Testis (tissue), 3 donors: Measurements from ENCODE around the gene IFIT5. TPM values are rescaled to one million over a fixed set of nuclear protein-coding genes. Genes with fewer than 3 reads are reported as not detected.

Experiments used
- DNase-seq: peaks from one replicate; pipeline ENCODE4 v3.0.0-alpha.2; 2019
- H3K27ac ChIP-seq, 2 donors: fragments of 200-600 bp; sonication (generic); one replicate each; pipeline ENCODE4 v1.5.1; 2019
- H3K27me3 ChIP-seq: fragments of 200-600 bp; sonication (generic); one replicate; pipeline ENCODE4 v1.5.1; 2019
- H3K36me3 ChIP-seq: fragments of 200-600 bp; sonication (generic); one replicate; pipeline ENCODE4 v1.5.1; 2017; ENCODE audit warnings: low read depth; ENCODE audit errors: missing control alignments
- H3K4me1 ChIP-seq: fragments of 200-600 bp; sonication (generic); one replicate; pipeline ENCODE4 v1.5.1; 2019
- H3K4me3 ChIP-seq, 2 donors: fragments of 200-600 bp; sonication (generic); one replicate each; pipeline ENCODE4 v1.5.1; 2017 to 2019
- H3K9me3 ChIP-seq: fragments of 200-600 bp; sonication (generic); one replicate; pipeline ENCODE4 v1.5.1; 2017
- POLR2A ChIP-seq: fragments of 450-650 bp; IDR thresholded peaks from one replicate; pipeline ENCODE4 v1.6.1; 2017; ENCODE audit warnings: antibody characterized with exemption, mild to moderate bottlenecking, moderate library complexity
- WGBS, 2 donors: methylation state at CpG; one replicate each; pipeline ENCODE4 v1.1.5; 2018; 5-methylcytosine and 5-hydroxymethylcytosine counted together
- intact Hi-C: fragments of 100-400 bp; cut with DNase I; formaldehyde crosslinking; loops from one replicate; pipeline ENCODE4 v1.15.1; 2023; ENCODE audit warnings: low total_unique reads
- polyA plus RNA-seq: library from polyadenylated mRNA; stranded (reverse); fragments of 350-450 nt; fragmentation: Illumina TruSeq; extraction: RNeasy Lipid Tissue Mini Kit (QIAGEN cat#74804); gene quantifications from one replicate; pipeline ENCODE4 v1.2.3, GENCODE V29; 2014; ENCODE audit warnings: low read depth, low replicate concordance; ENCODE audit not compliant: insufficient read depth
- total RNA-seq, 2 donors: library from RNA; depleted of rRNA; stranded (reverse); fragments of >200 nt; gene quantifications; one replicate each; pipeline ENCODE4 v1.2.3, GENCODE V29; 2016
- TF ChIP-seq, protein P1 (sequence below), 3 experiments: fragments of 450-650 bp in 2 of 3; fragments of 200-600 bp in 1 of 3; sonication (generic) in 1 of 3; IDR thresholded peaks; one replicate each; pipeline ENCODE4 v1.5.1; 2016 to 2019; ENCODE audit warnings: antibody characterized with exemption in 3 of 3, mild to moderate bottlenecking in 2 of 3, moderate library complexity in 1 of 3

Gene IFIT5
- total and polyA plus RNA-seq, 3 donors from 2014 or later, result 6.9 to 9.2 (median 8.2) TPM

DNA sequence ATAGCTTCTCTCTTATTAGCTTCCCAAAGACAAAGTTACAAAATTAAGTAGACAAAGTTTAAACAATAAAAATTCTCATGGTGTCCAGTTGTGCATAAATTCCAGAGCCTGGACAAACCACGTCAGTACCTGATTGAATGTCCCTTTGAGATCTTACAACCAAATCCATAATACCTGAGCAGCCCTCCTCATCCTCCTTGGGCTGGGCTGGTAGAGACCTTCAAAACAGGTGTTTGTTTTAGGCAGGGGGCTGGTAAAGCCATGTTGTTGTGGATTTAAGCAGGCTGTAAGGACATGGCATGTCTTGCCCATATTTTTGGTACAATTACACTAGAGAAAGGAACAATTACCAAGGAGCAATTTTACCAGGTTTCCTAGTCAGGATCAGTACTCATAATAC, 2.1 kb downstream of the IFIT5 start:
- Histone ChIP-seq H3K27ac (peak overlapping the region in 1 of 2 donors; percentile 2), H3K4me3 (no peak overlapping the region), H3K4me1 (peaks cover 6% of the 10 kb centered on the region), H3K36me3 (no peaks in the 10 kb centered on the region), H3K27me3 (no peaks in the 10 kb centered on the region), H3K9me3 (no peaks in the 10 kb centered on the region)
- TF ChIP-seq POLR2A, result no peak
- TF ChIP-seq, protein P1, sequence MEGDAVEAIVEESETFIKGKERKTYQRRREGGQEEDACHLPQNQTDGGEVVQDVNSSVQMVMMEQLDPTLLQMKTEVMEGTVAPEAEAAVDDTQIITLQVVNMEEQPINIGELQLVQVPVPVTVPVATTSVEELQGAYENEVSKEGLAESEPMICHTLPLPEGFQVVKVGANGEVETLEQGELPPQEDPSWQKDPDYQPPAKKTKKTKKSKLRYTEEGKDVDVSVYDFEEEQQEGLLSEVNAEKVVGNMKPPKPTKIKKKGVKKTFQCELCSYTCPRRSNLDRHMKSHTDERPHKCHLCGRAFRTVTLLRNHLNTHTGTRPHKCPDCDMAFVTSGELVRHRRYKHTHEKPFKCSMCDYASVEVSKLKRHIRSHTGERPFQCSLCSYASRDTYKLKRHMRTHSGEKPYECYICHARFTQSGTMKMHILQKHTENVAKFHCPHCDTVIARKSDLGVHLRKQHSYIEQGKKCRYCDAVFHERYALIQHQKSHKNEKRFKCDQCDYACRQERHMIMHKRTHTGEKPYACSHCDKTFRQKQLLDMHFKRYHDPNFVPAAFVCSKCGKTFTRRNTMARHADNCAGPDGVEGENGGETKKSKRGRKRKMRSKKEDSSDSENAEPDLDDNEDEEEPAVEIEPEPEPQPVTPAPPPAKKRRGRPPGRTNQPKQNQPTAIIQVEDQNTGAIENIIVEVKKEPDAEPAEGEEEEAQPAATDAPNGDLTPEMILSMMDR (IDR thresholded peaks at IDR 0.05), result no peak
- intact Hi-C loops, result no loop called here
- DNase-seq, result no peak
- whole genome bisulfite sequencing, 2 donors, result 20 to 41% methylated on average over 1 of the region's 1 CpG

DNA sequence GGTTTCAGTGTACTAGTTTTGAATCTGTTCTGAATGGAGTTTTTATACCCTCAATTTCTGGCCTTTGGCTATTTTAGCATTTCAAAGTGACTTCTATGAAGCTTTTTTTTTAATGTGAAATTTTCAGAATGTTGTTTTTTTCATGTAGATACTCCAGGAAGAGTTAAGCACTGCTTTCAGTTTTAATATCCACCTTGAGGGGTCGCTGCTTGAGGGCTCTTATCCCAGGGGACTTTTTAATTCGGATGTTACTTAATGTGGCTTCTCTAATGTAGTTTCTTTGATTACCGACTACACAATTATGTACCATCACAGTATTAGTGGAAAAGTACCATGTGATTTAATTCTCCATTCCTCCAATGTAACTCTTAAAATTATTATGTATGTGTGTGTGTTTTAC, 5.2 kb downstream of the IFIT5 start:
- DNase-seq, result no peak
- H3K27ac ChIP-seq, result no peak overlapping the region
- TF ChIP-seq POLR2A, result no peak
- TF ChIP-seq, protein P1 (IDR thresholded peaks at IDR 0.05), result peak in 1 of 3 experiments; percentile 46

DNA sequence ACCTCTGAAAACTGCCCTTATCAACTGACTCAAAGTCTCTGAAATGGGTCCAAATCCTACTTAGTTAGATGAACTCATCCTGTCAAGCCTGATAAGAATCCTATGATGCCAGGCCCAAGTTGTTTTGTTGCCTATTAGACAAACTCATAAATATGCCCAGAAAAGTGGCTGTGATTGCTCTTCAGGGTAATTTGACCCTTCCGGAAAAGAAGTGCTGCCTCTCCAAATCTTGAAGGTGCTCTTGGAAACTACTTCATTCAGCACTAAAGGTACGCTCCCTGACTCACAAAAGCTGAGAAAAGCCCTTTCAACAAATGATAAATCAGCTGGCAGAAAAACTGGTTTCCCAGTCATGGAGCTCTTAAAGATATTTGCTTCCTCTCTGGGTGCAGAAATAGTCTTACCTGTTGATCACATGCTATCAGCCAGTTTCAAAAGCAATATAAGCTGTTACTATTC, 6.7 kb downstream of the IFIT5 start:
- WGBS, 2 donors, result 97 to 98% methylated on average over 2 of the region's 2 CpGs
- H3K9me3 ChIP-seq, result no peaks in the 10 kb centered on the region
- no peak overlapping the region for H3K27ac ChIP-seq
- no peak overlapping the region for H3K4me3 ChIP-seq
- H3K27me3 ChIP-seq, result no peaks in the 10 kb centered on the region
- intact Hi-C loops, result loop anchor here (10.0 kb wide), 1 partner anchor 134 kb away; no protein-coding TSS in a partner anchor
- no peak for DNase-seq
- no peak for TF ChIP-seq POLR2A
- TF ChIP-seq, protein P1 (IDR thresholded peaks at IDR 0.05), result no peak
- H3K4me1 ChIP-seq, result peaks cover 6% of the 10 kb centered on the region
- no peaks in the 10 kb centered on the region for H3K36me3 ChIP-seq

More for the DNA sequence above, 5.2 kb downstream of the IFIT5 start:
- Histone ChIP-seq H3K36me3 (no peaks in the 10 kb centered on the region), H3K4me3 (no peak overlapping the region), H3K27me3 (no peaks in the 10 kb centered on the region), H3K9me3 (no peaks in the 10 kb centered on the region), H3K4me1 (peaks cover 6% of the 10 kb centered on the region)
- intact Hi-C loops, result no loop called here
- 57 to 64% methylated on average over 3 of the region's 3 CpGs for WGBS, 2 donors

- no peak overlapping the region for H3K4me3 ChIP-seq
- H3K9me3 ChIP-seq, result no peaks in the 10 kb centered on the region
- WGBS, 2 donors, result 79 to 91% methylated on average over 5 of the region's 5 CpGs
- no peaks in the 10 kb centered on the region for H3K36me3 ChIP-seq
- no peaks in the 10 kb centered on the region for H3K4me1 ChIP-seq
- TF ChIP-seq, protein P1 (IDR thresholded peaks at IDR 0.05), result no peak
- no peak for TF ChIP-seq POLR2A
- no peak overlapping the region for H3K27ac ChIP-seq
- no peak for DNase-seq
- intact Hi-C loops, result loop anchor here (10.0 kb wide), 1 partner anchor 130 kb away; no protein-coding TSS in a partner anchor
- H3K27me3 ChIP-seq, result no peaks in the 10 kb centered on the region
These were observed 10.6 kb downstream of the IFIT5 start for GRCh38 chr10:89425000-89425399.

- no peak for TF ChIP-seq POLR2A
- TF ChIP-seq, protein P1 (IDR thresholded peaks at IDR 0.05), result peak; percentile 63 to 75 (median 75)
These were observed 12.0 kb downstream of the IFIT5 start for GRCh38 chr10:89426230-89426868.

More at GRCh38 chr10:89426230-89426868, 12.0 kb downstream of the IFIT5 start:
- 58 to 63% methylated on average over 4 to 5 of the region's 5 CpGs for WGBS, 2 donors
- Histone ChIP-seq H3K9me3 (no peaks in the 10 kb centered on the region), H3K27me3 (no peaks in the 10 kb centered on the region), H3K4me1 (no peaks in the 10 kb centered on the region), H3K27ac (no peak overlapping the region), H3K36me3 (no peaks in the 10 kb centered on the region), H3K4me3 (no peak overlapping the region)
- intact Hi-C loops, result loop anchor here (10.0 kb wide), 1 partner anchor 128 kb away; no protein-coding TSS in a partner anchor
- DNase-seq, result no peak
